WTC11 (cell line): ENCODE results near the gene PRRT1. TPM values are rescaled to one million over a fixed set of nuclear protein-coding genes. Genes with fewer than 3 reads are reported as not detected.
A peak's percentile ranks its signal among the peaks of the same experiment; 100 is the strongest.

ENCODE experiments used
- ATAC-seq: fragments of 200-7000 bp; cut with Tn5 transposase; 2 replicates; pipeline ENCODE4 v1.10.0; 2021; ENCODE audit warnings: mild to moderate bottlenecking, moderate library complexity
- CTCF ChIA-PET: fragments of 300-600 bp; sonication (Branson Sonifier 250); formaldehyde crosslinking; loops from one replicate; lab custom pipeline; 2021; ENCODE audit warnings: antibody characterized with exemption; lab: Charles Lee
- POLR2A ChIA-PET: fragments of 350-600 bp; sonication (Branson Sonifier 250); formaldehyde crosslinking; loops from one replicate; lab custom pipeline; 2021; ENCODE audit warnings: antibody characterized with exemption; lab: Charles Lee
- DNase-seq: peaks from one replicate; pipeline ENCODE4 v3.0.0; 2021; ENCODE audit warnings: low spot score
- H3K27ac Mint-ChIP-seq: 2 replicates; pipeline ENCODE4 v1.8.0; 2021; ENCODE audit warnings: mixed read lengths
- H3K27me3 Mint-ChIP-seq: 2 replicates; pipeline ENCODE4 v1.8.0; 2021; ENCODE audit warnings: low read depth, mild to moderate bottlenecking, moderate library complexity, mixed read lengths
- H3K36me3 Mint-ChIP-seq: 2 replicates; pipeline ENCODE4 v1.8.0; 2021; ENCODE audit warnings: mixed read lengths
- H3K4me1 Mint-ChIP-seq: 2 replicates; pipeline ENCODE4 v1.8.0; 2022; ENCODE audit warnings: mixed read lengths
- H3K4me3 Mint-ChIP-seq: 2 replicates; pipeline ENCODE4 v1.8.0; 2021; ENCODE audit warnings: mild to moderate bottlenecking, moderate library complexity, mixed read lengths
- H3K9me3 Mint-ChIP-seq: 2 replicates; pipeline ENCODE4 v1.8.0; 2021; ENCODE audit warnings: mixed read lengths
- ARID4B ChIP-seq: sonication (generic); formaldehyde crosslinking; IDR thresholded peaks from 2 replicates; pipeline ENCODE4 v1.8.0; 2023; ENCODE audit warnings: missing genetic modification reagents, mild to moderate bottlenecking, borderline replicate concordance
- ATF1 ChIP-seq: sonication (generic); formaldehyde crosslinking; IDR thresholded peaks from 2 replicates; pipeline ENCODE4 v1.8.1; 2023; ENCODE audit warnings: mild to moderate bottlenecking, moderate library complexity, missing genetic modification reagents
- CBFB ChIP-seq: sonication (generic); formaldehyde crosslinking; IDR thresholded peaks from 2 replicates; pipeline ENCODE4 v1.8.1; 2022; ENCODE audit warnings: mild to moderate bottlenecking, low read depth, missing genetic modification reagents
- CREB1 ChIP-seq: sonication (generic); formaldehyde crosslinking; IDR thresholded peaks from 2 replicates; pipeline ENCODE4 v1.8.0; 2023; ENCODE audit warnings: mild to moderate bottlenecking, missing genetic modification reagents
- CTCF ChIP-seq: fragments of 200-600 bp; IDR thresholded peaks from 2 replicates; pipeline ENCODE4 v1.8.0; 2022; ENCODE audit warnings: antibody characterized with exemption
- E2F1 ChIP-seq: sonication (generic); formaldehyde crosslinking; IDR thresholded peaks from 2 replicates; pipeline ENCODE4 v1.8.0; 2022; ENCODE audit warnings: mild to moderate bottlenecking, missing genetic modification reagents
- ERG ChIP-seq: fragments of 250-450 bp; sonication (Bioruptor Pico); IDR thresholded peaks from 2 replicates; pipeline ENCODE4 v1.8.0; 2021; ENCODE audit warnings: mild to moderate bottlenecking
- ETV6 ChIP-seq: sonication (generic); formaldehyde crosslinking; IDR thresholded peaks from 2 replicates; pipeline ENCODE4 v1.8.1; 2022; ENCODE audit warnings: mild to moderate bottlenecking, missing genetic modification reagents
- IRF1 ChIP-seq: sonication (generic); formaldehyde crosslinking; IDR thresholded peaks from 2 replicates; pipeline ENCODE4 v1.8.0; 2023; ENCODE audit warnings: missing genetic modification reagents
- JUN ChIP-seq: sonication (generic); formaldehyde crosslinking; IDR thresholded peaks from 2 replicates; pipeline ENCODE4 v1.8.0; 2023; ENCODE audit warnings: mild to moderate bottlenecking, missing genetic modification reagents
- NFE2L1 ChIP-seq: sonication (generic); formaldehyde crosslinking; IDR thresholded peaks from 2 replicates; pipeline ENCODE4 v1.8.1; 2023; ENCODE audit warnings: missing genetic modification reagents
- NFYB ChIP-seq: sonication (generic); formaldehyde crosslinking; conservative IDR thresholded peaks from 2 replicates; pipeline ENCODE4 v1.8.0; 2022; ENCODE audit warnings: low read depth, missing genetic modification reagents
- NR1H2 ChIP-seq: sonication (generic); formaldehyde crosslinking; IDR thresholded peaks from 2 replicates; pipeline ENCODE4 v1.9.0; 2021; ENCODE audit warnings: mild to moderate bottlenecking, moderate library complexity, missing genetic modification reagents
- PREB ChIP-seq: sonication (generic); formaldehyde crosslinking; IDR thresholded peaks from 2 replicates; pipeline ENCODE4 v1.8.1; 2022; ENCODE audit warnings: mild to moderate bottlenecking, missing genetic modification reagents, moderate library complexity, borderline replicate concordance
- TP53 ChIP-seq: sonication (generic); formaldehyde crosslinking; IDR thresholded peaks from 2 replicates; pipeline ENCODE4 v1.8.1; 2023; ENCODE audit warnings: mild to moderate bottlenecking, missing genetic modification reagents
- USF1 ChIP-seq: sonication (generic); formaldehyde crosslinking; IDR thresholded peaks from 2 replicates; pipeline ENCODE4 v1.8.0; 2022; ENCODE audit warnings: mild to moderate bottlenecking, missing genetic modification reagents
- USF2 ChIP-seq: sonication (generic); formaldehyde crosslinking; IDR thresholded peaks from 2 replicates; pipeline ENCODE4 v1.8.1; 2023; ENCODE audit warnings: mild to moderate bottlenecking, missing genetic modification reagents, moderate library complexity
- ZNF396 ChIP-seq: fragments of 250-450 bp; sonication (Bioruptor Pico); IDR thresholded peaks from 2 replicates; pipeline ENCODE4 v1.8.0; 2021; ENCODE audit warnings: mild to moderate bottlenecking, moderate library complexity, borderline replicate concordance
- ZNF512 ChIP-seq: sonication (generic); formaldehyde crosslinking; IDR thresholded peaks from 2 replicates; pipeline ENCODE4 v1.8.1; 2022; ENCODE audit warnings: missing genetic modification reagents, borderline replicate concordance
- ZSCAN18 ChIP-seq: fragments of 250-450 bp; sonication (Bioruptor Pico); IDR thresholded peaks from 2 replicates; pipeline ENCODE4 v2.1.2; 2022; ENCODE audit warnings: mild to moderate bottlenecking, moderate library complexity
- total RNA-seq: library from RNA; stranded (reverse); gene quantifications from 3 replicates; pipeline ENCODE4 v1.2.3, GENCODE V29; 2021

The PRRT1 gene
- total RNA-seq, 1 experiment from 2014 or later, result 1.6 TPM

GRCh38 chr6:32127717-32128592, 23.8 kb downstream of the PRRT1 start, which contains the start of gene ATF6B:
ATF6B (minus strand) TSS chr6:32128246; CDS start chr6:32128207, 39 bp downstream.
- no peaks in the 10 kb centered on the region for H3K9me3 Mint-ChIP-seq
- H3K27ac Mint-ChIP-seq, result peak within 1 kb of the TSS; percentile 99
- peak; percentile 96 for DNase-seq
- ATAC-seq, result peak; percentile 93
- H3K4me1 Mint-ChIP-seq, result peaks cover 23% of the 10 kb centered on the region
- H3K27me3 Mint-ChIP-seq, result no peaks in the 10 kb centered on the region
- H3K36me3 Mint-ChIP-seq, result peaks cover 18% of the 10 kb centered on the region
- ChIA-PET CTCF (interaction anchor here (0.5 to 6.1 kb wide), 11 partner anchors 10 to 857 kb away, joined by 3 to 63 read pairs (median 4); partner anchors contain the start of genes EGFL8 and TAP2), POLR2A (interaction anchor here (0.5 to 1.9 kb wide), 4 partner anchors 18 to 686 kb away, joined by 3 to 7 read pairs (median 5); partner anchors contain the start of gene PBX2)
- peak within 1 kb of the TSS; percentile 99 for H3K4me3 Mint-ChIP-seq
- TF ChIP-seq IRF1 (no peak), CTCF (no peak), ETV6 (no peak), USF1 (CRISPR knock-in tag) (peak; percentile 88), ARID4B (CRISPR knock-in tag) (0 out of 2 replicates have a peak, but pooled peaks have one; percentile 47), ZNF396 (no peak), CREB1 (CRISPR knock-in tag) (no peak), JUN (no peak), USF2 (CRISPR knock-in tag) (peak; percentile 92), ZSCAN18 (CRISPR knock-in tag) (no peak), NFYB (CRISPR knock-in tag) (peak; percentile 72), NFE2L1 (CRISPR knock-in tag) (peak; percentile 33; the same call in 1 of the 2 replicates), CBFB (CRISPR knock-in tag) (no peak), ATF1 (CRISPR knock-in tag) (no peak), NR1H2 (CRISPR knock-in tag) (no peak), PREB (no peak), TP53 (CRISPR knock-in tag) (no peak), ZNF512 (no peak), ERG (CRISPR knock-in tag) (no peak), E2F1 (CRISPR knock-in tag) (no peak)
